Measurements from ENCODE around the gene FAM171A1.

Gene FAM171A1

GRCh38 chr10:15370212-15370855 lies 755 bp downstream of the FAM171A1 start:
- peak; percentile 6 for DNase-seq

- DNase-seq = no peak
Measured at GRCh38 chr10:15369256-15370211, 1.6 kb downstream of the FAM171A1 start.

DNA sequence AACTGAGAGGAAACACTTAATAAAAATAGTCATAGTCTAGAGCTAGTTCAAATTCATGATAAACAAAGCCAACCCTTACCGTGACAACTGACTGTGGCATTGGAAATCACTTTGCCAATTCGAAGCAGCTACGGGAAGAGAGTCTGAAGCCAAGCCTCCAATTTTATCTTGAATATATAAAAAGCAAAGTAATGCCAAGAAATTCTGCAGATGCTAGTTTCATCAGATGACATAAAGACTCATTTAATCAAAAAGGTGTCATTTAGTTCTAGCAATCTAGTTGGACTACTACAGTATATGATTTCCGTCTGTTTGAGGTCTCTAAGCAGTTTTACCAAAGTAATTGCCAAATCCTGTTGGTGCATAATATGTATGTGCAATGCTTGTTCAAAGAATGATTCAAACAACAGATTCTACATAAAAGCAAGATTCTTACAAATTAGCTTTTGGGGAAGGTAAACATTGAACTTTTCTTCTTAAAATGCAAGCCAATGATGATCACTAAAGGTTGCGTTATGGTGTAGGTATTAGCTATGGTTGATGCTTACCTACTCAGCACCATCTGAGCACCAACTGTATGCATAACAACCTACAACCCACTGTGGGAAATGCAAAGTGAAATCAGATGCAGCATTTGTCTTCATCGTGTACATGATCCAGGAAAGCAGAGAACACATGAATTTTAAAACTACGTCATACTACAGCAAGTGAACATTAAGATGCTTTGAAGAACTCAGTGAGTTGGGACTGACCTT lies 2.8 kb downstream of the FAM171A1 start:
- no peak for DNase-seq

DNA sequence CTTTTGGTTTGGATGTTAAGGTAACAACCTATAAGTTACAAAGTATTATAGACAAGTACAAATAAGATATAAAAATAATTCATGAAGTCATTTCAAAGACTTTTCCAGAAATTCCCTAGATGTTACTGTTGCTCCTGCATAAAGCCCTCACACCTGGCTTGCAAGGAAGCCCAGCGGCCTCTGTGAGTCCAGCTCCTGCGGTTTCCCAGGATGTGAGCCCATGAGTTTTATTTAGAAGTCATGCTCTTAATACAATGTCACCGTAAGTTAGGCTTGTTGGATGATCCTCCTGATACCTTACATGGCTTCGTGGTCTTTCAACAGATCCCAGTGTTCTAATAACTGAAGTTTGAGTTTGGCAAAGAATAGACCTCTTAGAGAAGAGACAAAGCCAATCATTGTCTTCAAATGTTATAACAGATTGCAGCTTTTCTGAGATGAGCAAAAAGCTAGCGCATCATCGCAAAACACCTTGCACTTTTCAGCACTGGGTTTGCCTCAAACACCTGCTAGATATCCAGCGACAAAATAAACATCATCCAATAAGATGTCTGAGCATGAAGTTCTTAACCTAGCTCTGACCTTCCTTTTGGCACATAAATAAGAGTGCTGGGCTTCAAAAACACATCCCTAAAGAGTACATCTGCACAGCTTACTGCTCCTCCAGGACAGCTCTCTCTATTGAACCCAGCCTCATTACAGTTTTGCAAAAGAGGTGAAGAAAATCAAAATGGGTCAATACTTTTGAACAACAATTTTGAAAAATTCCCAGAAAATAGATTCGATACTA lies 3.6 kb downstream of the FAM171A1 start:
- DNase-seq = no peak

GRCh38 chr10:15365692-15366091 lies 5.4 kb downstream of the FAM171A1 start:
- DNase-seq = no peak

- DNase-seq = no peak
Measured at GRCh38 chr10:15364001-15364400, 7.1 kb downstream of the FAM171A1 start.

- DNase-seq = no peak
Measured at GRCh38 chr10:15363031-15363430, 8.1 kb downstream of the FAM171A1 start.

DNA sequence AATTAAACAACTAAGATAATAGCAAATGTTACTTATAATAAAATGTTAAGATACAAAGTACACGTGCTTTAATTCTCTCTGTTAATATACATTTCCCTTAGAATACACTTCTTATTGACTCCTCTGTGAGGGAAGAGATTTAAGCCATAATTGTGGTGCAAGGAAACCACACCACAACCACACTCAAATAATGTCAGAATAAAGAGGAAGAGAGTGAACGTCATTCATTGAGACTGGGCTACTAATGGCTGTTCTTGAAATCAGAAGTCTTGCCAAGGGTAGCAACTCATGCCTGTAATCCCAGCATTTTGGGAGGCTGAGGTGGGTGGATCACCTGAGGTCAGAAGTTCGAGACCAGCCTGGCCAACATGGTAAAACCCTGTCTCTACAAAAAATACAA lies 10.0 kb downstream of the FAM171A1 start:
- DNase-seq = no peak

- DNase-seq = no peak
Measured at GRCh38 chr10:15360566-15360965, 10.5 kb downstream of the FAM171A1 start.

DNA sequence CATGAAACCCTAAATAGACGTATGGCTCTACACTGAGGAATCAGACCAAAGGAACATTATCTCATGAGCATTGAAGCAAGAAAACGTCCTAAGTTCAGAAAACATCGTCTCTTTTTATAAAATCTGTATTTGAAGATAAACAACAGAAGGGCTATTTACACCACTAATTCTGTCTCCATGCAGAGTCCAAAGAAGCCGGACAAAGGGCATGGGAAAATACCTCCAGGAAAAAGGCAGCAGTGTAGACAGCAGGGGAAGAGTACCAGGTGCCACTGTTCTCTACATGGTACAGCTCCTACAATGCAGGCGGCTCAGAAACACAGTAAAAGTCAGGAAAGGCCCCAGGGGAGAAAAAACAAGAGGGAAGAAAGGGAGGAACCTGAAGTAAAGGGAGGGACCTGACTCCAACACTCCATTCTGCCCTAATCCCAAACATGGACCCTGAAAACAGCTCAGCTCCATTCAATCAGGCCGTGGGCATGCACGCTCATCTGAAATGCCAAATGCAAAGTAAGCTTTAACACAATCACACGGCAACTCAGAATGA lies 17.5 kb downstream of the FAM171A1 start:
- no peak for DNase-seq

GRCh38 chr10:15352836-15353235 lies 18.3 kb downstream of the FAM171A1 start:
- no peak for DNase-seq

GRCh38 chr10:15352201-15352600 lies 18.9 kb downstream of the FAM171A1 start:
- DNase-seq = no peak

GRCh38 chr10:15351099-15351820 lies 19.8 kb downstream of the FAM171A1 start:
- no peak for DNase-seq

- no peak for DNase-seq
Measured at GRCh38 chr10:15349112-15349511, 22.0 kb downstream of the FAM171A1 start.

DNA sequence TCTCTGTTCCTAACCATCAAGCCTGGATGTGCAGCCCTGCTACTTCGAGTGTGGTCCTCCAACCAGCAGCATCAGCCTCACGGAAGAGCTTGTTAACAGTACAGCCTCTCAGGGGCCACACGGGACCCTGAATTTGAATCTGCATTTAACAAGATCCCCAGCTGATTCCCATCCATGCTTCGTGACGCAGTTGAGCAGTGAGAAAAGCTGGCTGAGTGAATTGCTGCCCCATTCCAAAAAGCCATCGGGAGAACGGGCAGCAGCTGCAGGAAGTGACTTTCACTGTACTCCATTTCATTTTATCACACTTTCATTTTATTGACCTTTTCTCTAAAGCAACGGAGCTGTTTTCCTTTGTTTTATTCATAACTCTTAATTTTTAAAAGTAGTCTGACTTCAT lies 22.5 kb downstream of the FAM171A1 start:
- DNase-seq = no peak

DNA sequence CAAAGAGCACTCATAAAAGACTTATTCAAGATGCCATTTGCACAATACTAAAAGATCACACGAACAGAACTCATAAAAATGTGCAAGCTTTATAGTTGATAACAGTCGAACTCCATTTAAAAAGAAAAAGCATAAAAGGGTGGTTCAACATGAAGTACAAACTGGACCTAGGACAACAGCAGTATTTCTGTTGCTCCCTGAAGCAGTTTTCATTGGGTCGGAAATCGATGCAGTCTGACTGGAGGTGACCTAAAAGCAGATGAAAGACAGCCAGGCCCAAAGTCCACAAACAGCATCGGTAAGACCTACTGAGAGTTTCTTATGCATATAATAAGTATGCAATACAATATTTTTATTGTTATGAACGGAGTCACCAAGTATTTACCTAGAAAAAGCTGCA lies 23.9 kb downstream of the FAM171A1 start:
- DNase-seq = no peak

GRCh38 chr10:15346440-15347141 lies 24.5 kb downstream of the FAM171A1 start:
- no peak for DNase-seq

- no peak for DNase-seq
Measured at GRCh38 chr10:15345450-15345849, 25.6 kb downstream of the FAM171A1 start.

GRCh38 chr10:15344876-15345285 lies 26.2 kb downstream of the FAM171A1 start:
- no peak for DNase-seq

DNA sequence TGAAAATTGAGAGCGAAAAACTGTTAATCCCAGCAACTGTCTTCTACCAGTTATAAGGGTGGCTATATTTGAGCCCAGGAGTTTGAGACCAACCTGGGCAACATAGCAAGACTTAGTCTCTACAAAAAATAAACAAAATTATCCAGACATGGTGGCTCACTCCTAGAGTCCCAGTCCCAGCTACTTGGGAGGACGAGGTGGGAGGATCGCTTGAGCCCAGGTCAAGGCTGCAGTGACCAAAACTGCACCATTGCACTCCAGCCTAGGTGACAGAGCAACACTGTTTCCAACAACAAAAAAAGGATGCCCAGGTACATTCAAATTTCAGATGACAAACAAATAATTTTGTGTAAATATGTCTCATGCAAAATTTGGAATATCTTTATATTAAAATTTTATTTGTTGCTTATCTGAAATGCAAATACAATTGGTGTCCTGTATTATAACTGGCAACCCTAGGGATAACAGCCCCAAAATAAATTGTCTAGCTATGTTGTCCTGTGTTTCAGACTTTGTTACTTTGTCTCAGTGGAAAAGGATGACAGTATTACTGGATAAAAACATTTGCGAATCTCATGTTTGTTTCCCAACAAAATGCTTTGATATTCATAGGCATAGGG lies 26.7 kb downstream of the FAM171A1 start:
- no peak for DNase-seq
